ENCODE results near the gene DHTKD1.
"Not testable (repeated sequence)": the region's sequence is repeated elsewhere in the genome, so short reads cannot be mapped to it uniquely, and the experiment has no call there.

DHTKD1 gene

GRCh38 chr10:12081879-12082557, 13.3 kb downstream of the DHTKD1 start:
- no peak overlapping the region for H3K4me3 Mint-ChIP-seq
- H3K36me3 Mint-ChIP-seq, result peaks cover 43 to 50% of the 10 kb centered on the region in 2 donors
- H3K27me3 Mint-ChIP-seq, result no peaks in the 10 kb centered on the region
- DNase-seq, result no peak
- no peak for ATAC-seq (replicated peaks)
- no peaks in the 10 kb centered on the region for H3K9me3 Mint-ChIP-seq
- peak overlapping the region; percentile 56 for H3K27ac Mint-ChIP-seq
- H3K4me1 Mint-ChIP-seq, result peaks cover 29 to 76% of the 10 kb centered on the region in 2 donors

GRCh38 chr10:12088919-12089318, 20.2 kb downstream of the DHTKD1 start:
- ATAC-seq (replicated peaks) (no peak), DNase-seq (no peak)
- peaks cover 2 to 25% of the 10 kb centered on the region in 2 donors for H3K4me1 Mint-ChIP-seq
- no peaks in the 10 kb centered on the region for H3K9me3 Mint-ChIP-seq
- H3K36me3 Mint-ChIP-seq, result peaks cover 39 to 49% of the 10 kb centered on the region in 2 donors
- H3K4me3 Mint-ChIP-seq, result no peak overlapping the region
- peak overlapping the region; percentile 14 for H3K27ac Mint-ChIP-seq
- no peaks in the 10 kb centered on the region for H3K27me3 Mint-ChIP-seq

DNA sequence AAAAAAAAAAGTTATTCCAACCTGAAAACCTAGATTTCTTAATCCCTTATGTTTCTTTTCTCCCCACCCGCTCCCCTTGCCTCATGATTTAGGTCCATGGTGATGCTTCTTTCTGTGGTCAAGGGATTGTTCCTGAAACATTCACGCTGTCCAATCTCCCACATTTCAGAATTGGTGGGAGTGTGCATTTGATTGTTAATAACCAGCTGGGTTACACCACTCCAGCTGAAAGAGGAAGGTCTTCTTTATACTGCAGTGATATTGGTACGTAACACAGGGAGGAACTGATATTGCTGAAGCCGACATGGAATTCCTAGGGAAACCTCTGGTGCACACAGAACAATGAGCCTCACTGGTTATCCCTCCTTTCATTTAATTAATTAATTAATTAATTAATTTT, 22.7 kb downstream of the DHTKD1 start:
- no peaks in the 10 kb centered on the region for H3K27me3 Mint-ChIP-seq
- peaks cover 38 to 50% of the 10 kb centered on the region in 2 donors for H3K36me3 Mint-ChIP-seq
- H3K4me1 Mint-ChIP-seq, result peaks cover 0 to 11% of the 10 kb centered on the region in 2 donors
- no peak overlapping the region for H3K27ac Mint-ChIP-seq
- H3K4me3 Mint-ChIP-seq, result no peak overlapping the region
- H3K9me3 Mint-ChIP-seq, result no peaks in the 10 kb centered on the region
- DNase-seq (no peak), ATAC-seq (replicated peaks) (no peak)

DNA sequence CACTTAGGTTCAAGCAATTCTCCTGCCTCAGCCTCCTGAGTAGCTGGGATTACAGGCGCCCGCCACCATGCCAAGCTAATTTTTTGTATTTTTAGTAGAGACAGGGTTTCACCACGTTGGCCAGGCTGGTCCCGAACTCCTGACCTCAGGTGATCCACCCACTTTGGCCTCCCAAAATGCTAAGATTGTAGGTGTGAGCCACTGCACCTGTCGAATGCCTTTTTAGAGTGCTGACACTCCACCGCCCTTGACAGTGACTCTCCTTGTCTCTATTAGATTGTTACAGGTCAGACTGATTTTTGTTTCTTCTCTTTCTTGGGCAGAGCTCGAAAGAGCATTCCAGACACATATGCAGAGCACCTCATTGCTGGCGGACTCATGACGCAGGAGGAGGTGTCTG, 28.6 kb downstream of the DHTKD1 start:
- ATAC-seq (replicated peaks); DNase-seq; H3K4me1 Mint-ChIP-seq; H3K4me3 Mint-ChIP-seq; H3K27ac Mint-ChIP-seq; H3K9me3 Mint-ChIP-seq; H3K27me3 Mint-ChIP-seq: not testable (repeated sequence)
- peaks cover 33 to 50% of the 10 kb centered on the region in 2 donors for H3K36me3 Mint-ChIP-seq

DNA sequence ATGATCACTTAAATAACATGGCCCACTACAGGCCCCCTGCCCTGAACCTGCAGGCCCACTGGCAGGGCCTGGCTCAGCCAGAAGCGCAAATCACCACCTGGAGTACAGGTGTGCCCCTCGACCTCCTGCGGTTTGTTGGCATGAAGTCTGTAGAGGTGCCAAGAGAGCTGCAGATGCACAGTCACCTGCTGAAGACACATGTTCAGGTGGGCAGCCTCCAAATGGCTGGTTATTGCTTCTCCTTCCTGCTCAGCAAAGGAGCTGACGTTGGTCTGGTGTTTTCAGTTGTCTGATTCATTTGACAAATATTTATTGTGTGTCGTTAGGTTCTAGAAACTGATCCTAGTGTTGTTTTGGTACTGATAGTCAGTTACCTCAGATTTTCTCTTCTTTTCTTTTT, 29.0 kb downstream of the DHTKD1 start:
- H3K36me3 Mint-ChIP-seq, result peaks cover 29 to 45% of the 10 kb centered on the region in 2 donors
- no peak for ATAC-seq (replicated peaks)

DNA sequence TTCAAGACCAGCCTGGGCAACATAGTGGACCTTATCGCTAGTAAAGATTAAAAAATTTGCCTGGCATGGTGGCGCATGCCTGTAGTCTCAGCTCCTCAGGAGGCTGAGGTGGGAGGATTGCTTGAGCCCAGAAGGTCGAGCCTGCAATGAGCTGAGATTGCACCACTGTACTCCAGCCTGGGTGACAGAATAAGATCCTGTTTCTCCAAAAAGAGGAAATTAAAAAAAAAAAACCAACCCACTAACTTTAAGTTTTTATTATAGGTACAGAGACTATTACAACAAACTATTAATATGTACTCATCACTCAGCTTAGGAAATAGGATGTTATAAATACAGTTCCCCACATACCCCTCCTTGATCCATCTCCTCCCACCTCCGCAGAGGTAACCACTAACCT, 30.2 kb downstream of the DHTKD1 start:
- Mint-ChIP-seq H3K4me1 (peaks cover 4 to 9% of the 10 kb centered on the region in 2 donors), H3K27me3 (no peaks in the 10 kb centered on the region), H3K27ac (no peak overlapping the region), H3K36me3 (peaks cover 35 to 53% of the 10 kb centered on the region in 2 donors), H3K4me3 (no peak overlapping the region), H3K9me3 (no peaks in the 10 kb centered on the region)
- DNase-seq (no peak), ATAC-seq (replicated peaks) (no peak)

More for the DNA sequence above, 29.0 kb downstream of the DHTKD1 start:
- H3K9me3 Mint-ChIP-seq, result no peaks in the 10 kb centered on the region
- no peak overlapping the region for H3K27ac Mint-ChIP-seq
- peaks cover 0 to 9% of the 10 kb centered on the region in 2 donors for H3K4me1 Mint-ChIP-seq
- no peaks in the 10 kb centered on the region for H3K27me3 Mint-ChIP-seq
- DNase-seq, result no peak
- H3K4me3 Mint-ChIP-seq, result no peak overlapping the region

GRCh38 chr10:12103802-12104201, 35.0 kb downstream of the DHTKD1 start:
- ATAC-seq (replicated peaks) (no peak), DNase-seq (no peak)
- Mint-ChIP-seq H3K4me3 (no peak overlapping the region), H3K36me3 (peaks cover 45 to 56% of the 10 kb centered on the region in 2 donors), H3K9me3 (no peaks in the 10 kb centered on the region), H3K27me3 (no peaks in the 10 kb centered on the region), H3K4me1 (peaks cover 5 to 9% of the 10 kb centered on the region in 2 donors), H3K27ac (no peak overlapping the region)

GRCh38 chr10:12107781-12108180, 39.0 kb downstream of the DHTKD1 start:
- no peak for ATAC-seq (replicated peaks)
- peaks cover 16 to 20% of the 10 kb centered on the region in 2 donors for H3K4me1 Mint-ChIP-seq
- H3K27ac Mint-ChIP-seq, result peak overlapping the region; percentile 11
- no peak for DNase-seq
- no peaks in the 10 kb centered on the region for H3K9me3 Mint-ChIP-seq
- H3K27me3 Mint-ChIP-seq, result no peaks in the 10 kb centered on the region
- no peak overlapping the region for H3K4me3 Mint-ChIP-seq
- H3K36me3 Mint-ChIP-seq, result peaks cover 38 to 58% of the 10 kb centered on the region in 2 donors

- Mint-ChIP-seq H3K27ac (peak overlapping the region; percentile 48), H3K27me3 (no peaks in the 10 kb centered on the region), H3K4me3 (no peak overlapping the region), H3K9me3 (no peaks in the 10 kb centered on the region), H3K36me3 (peaks cover 29 to 47% of the 10 kb centered on the region in 2 donors), H3K4me1 (peaks cover 20 to 26% of the 10 kb centered on the region in 2 donors)
- DNase-seq (no peak), ATAC-seq (replicated peaks) (no peak)
Measured at GRCh38 chr10:12109286-12109685, 40.5 kb downstream of the DHTKD1 start.

DNA sequence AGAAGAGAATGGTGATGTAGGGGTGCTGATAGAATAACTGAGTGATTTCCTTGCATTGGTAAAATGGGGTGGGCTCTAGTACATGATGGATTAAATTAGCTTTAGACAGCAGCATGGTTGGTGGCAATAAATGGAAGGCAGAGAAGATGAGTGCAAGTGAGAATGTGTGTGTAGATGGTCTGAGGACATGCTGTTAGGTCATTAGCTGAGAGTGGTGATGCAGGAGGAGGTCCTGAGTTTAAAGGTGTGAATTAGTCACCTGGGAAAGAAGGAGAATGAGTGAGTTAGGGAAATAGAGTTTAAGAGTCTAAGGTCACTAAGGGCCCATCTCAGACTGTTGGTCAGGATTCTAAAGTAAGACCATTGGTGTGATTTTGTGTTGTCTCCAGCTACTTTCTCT, 42.8 kb downstream of the DHTKD1 start:
- H3K27me3 Mint-ChIP-seq, result no peaks in the 10 kb centered on the region
- no peak overlapping the region for H3K4me3 Mint-ChIP-seq
- H3K9me3 Mint-ChIP-seq, result no peaks in the 10 kb centered on the region
- peaks cover 15 to 38% of the 10 kb centered on the region in 2 donors for H3K36me3 Mint-ChIP-seq
- H3K27ac Mint-ChIP-seq, result peak overlapping the region; percentile 3
- H3K4me1 Mint-ChIP-seq, result peaks cover 20 to 26% of the 10 kb centered on the region in 2 donors
- DNase-seq (no peak), ATAC-seq (replicated peaks) (no peak)

DNA sequence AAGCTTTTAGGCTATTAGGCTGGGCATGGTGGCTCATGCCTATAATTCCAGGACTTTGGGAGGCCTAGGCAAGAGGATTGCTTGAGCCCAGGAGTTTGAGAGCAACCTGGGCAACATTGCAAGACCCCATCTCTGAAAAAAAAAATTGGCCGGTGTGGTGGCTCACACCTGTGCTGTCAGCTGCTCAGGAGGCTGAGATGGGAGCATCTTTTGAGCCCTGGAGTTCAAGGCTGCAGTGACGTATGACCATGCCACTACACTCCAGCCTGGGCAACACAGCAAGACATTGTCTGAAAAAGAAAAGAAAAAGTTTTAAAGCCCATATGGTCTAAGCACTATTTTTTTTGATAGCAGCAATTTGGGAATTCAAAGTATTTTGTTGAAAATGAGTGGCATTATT, 44.9 kb downstream of the DHTKD1 start:
- H3K9me3 Mint-ChIP-seq, result no peaks in the 10 kb centered on the region
- ATAC-seq (replicated peaks) (no peak), DNase-seq (no peak)
- peaks cover 20 to 26% of the 10 kb centered on the region in 2 donors for H3K4me1 Mint-ChIP-seq
- no peak overlapping the region for H3K4me3 Mint-ChIP-seq
- H3K27ac Mint-ChIP-seq, result no peak overlapping the region
- peaks cover 21 to 44% of the 10 kb centered on the region in 2 donors for H3K36me3 Mint-ChIP-seq
- no peaks in the 10 kb centered on the region for H3K27me3 Mint-ChIP-seq

DNA sequence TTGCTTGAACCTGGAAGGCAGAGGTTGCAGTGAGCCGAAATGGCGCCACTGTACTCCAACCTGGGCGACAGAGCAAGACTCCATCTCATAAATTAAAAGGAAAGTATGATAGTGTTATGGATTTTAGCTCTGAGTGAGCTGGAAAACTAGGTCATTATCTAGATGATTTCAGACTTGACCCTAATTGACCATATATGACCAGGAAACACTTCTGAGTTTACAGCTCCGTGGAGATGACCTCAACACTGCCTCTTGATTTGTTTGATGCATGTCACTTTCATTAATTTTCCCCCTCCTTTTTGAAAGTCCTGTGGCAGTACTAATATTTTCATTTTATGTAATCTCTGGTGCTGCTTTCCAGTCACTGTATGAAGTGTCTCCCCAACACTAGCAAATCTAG, 52.9 kb downstream of the DHTKD1 start:
- ATAC-seq (replicated peaks), result peak in 1 of 2 donors; percentile 6
- Mint-ChIP-seq H3K27ac (peak overlapping the region; percentile 98), H3K4me1 (peaks cover 17 to 33% of the 10 kb centered on the region in 2 donors), H3K4me3 (peak overlapping the region; percentile 60 to 83), H3K9me3 (no peaks in the 10 kb centered on the region), H3K27me3 (no peaks in the 10 kb centered on the region), H3K36me3 (peaks cover 50 to 56% of the 10 kb centered on the region in 2 donors)
- no peak for DNase-seq

DNA sequence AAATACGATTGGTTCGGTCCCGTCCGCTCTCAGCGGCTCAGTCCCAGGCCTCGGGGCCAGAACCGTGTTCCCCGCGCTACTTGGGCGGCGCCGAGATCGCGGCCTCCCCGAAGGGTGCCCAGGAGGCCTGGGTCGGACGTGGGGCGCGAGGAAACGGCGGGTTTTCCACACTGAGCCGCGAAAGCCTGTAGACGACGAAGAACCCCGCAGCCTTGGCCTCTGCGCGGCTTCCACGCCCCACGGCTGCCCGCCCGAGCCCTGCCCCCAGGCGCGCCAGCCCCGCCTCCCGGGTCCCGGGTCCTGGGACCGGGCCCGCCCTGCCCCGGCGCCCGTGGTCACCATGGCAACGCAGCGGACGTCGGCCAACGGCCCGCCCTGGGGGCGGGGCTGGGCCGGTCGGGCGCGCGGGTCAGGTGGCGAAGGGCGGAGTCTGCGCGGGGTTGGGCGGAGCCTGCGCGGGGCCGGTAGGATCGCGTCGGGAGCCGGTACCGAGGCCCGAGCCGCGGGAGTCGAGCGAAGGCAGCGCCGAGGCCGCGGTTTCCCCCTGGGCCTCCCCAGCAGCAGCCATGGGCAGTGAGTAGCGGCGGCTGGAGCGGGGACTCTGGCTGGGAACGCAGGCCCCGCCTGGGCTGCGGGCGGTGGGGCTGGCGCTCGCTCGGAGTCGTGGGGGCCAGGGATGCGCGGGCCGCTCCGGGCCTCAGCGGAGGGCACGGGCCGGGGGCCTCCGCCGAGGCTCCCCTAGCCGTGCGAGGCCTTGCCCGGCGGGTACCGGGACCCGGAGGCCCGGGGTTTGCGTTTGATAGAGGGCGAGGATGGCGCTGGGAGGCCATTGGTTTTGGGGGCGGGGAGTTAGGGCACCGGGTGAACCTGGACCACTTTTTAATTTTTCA, 60.7 kb downstream of the DHTKD1 start, which contains the start of gene SEC61A2:
TSS of gene SEC61A2 (plus strand) at position 456 of the 890 bp plus-strand sequence. CDS start at position 567, 111 bp downstream.
- H3K4me1 Mint-ChIP-seq, result peaks cover 13 to 23% of the 10 kb centered on the region in 2 donors
- H3K36me3 Mint-ChIP-seq, result peaks cover 14 to 26% of the 10 kb centered on the region in 2 donors
- H3K27ac Mint-ChIP-seq, result peak within 1 kb of the TSS; percentile 96
- ATAC-seq (replicated peaks) (peak; percentile 92 to 93), DNase-seq (peak; percentile 97)
- H3K27me3 Mint-ChIP-seq, result no peaks in the 10 kb centered on the region
- H3K4me3 Mint-ChIP-seq, result peak within 1 kb of the TSS; percentile 77 to 88
- peaks cover 3 to 5% of the 10 kb centered on the region in 2 donors for H3K9me3 Mint-ChIP-seq

DNA sequence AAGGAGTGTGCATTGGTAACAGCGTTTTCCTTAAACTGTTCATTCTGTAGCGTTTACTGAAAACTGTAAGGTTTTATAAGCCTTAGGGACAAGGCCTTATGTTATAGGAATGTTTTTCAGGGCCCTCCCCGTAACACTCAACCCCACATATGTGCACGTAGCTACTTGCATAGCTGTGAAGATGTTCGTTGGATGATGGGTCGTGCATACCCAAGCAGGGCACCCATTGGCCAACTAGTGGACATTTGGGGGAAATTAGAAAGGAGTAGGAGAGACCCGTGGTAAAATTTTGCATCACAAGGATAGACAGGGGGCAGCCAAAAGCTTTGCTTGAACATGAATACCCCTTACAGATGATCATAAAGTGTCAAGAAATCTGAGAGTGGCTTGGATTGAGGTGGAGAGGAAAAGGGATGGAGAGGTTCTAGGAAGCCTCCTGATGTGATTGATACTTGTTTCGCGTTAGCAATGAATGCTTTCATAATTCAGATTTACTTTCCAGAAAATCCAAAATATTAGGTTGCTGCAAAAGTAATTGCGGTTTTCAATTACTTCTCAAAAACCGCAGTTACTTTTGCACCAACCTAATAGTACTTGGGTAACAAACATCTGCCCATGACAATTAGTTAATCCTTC, 61.6 kb downstream of the DHTKD1 start:
- peak; percentile 39 for DNase-seq
- Mint-ChIP-seq H3K4me3 (peak overlapping the region; percentile 58 to 88), H3K36me3 (peaks cover 14 to 23% of the 10 kb centered on the region in 2 donors), H3K27ac (peak overlapping the region; percentile 2), H3K4me1 (peaks cover 13 to 23% of the 10 kb centered on the region in 2 donors), H3K27me3 (no peaks in the 10 kb centered on the region), H3K9me3 (peaks cover 3 to 5% of the 10 kb centered on the region in 2 donors)
- peak; percentile 55 to 60 for ATAC-seq (replicated peaks)
